ENCODE data around the gene PCDH18.

PCDH18 gene, protein sequence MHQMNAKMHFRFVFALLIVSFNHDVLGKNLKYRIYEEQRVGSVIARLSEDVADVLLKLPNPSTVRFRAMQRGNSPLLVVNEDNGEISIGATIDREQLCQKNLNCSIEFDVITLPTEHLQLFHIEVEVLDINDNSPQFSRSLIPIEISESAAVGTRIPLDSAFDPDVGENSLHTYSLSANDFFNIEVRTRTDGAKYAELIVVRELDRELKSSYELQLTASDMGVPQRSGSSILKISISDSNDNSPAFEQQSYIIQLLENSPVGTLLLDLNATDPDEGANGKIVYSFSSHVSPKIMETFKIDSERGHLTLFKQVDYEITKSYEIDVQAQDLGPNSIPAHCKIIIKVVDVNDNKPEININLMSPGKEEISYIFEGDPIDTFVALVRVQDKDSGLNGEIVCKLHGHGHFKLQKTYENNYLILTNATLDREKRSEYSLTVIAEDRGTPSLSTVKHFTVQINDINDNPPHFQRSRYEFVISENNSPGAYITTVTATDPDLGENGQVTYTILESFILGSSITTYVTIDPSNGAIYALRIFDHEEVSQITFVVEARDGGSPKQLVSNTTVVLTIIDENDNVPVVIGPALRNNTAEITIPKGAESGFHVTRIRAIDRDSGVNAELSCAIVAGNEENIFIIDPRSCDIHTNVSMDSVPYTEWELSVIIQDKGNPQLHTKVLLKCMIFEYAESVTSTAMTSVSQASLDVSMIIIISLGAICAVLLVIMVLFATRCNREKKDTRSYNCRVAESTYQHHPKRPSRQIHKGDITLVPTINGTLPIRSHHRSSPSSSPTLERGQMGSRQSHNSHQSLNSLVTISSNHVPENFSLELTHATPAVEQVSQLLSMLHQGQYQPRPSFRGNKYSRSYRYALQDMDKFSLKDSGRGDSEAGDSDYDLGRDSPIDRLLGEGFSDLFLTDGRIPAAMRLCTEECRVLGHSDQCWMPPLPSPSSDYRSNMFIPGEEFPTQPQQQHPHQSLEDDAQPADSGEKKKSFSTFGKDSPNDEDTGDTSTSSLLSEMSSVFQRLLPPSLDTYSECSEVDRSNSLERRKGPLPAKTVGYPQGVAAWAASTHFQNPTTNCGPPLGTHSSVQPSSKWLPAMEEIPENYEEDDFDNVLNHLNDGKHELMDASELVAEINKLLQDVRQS

DNA sequence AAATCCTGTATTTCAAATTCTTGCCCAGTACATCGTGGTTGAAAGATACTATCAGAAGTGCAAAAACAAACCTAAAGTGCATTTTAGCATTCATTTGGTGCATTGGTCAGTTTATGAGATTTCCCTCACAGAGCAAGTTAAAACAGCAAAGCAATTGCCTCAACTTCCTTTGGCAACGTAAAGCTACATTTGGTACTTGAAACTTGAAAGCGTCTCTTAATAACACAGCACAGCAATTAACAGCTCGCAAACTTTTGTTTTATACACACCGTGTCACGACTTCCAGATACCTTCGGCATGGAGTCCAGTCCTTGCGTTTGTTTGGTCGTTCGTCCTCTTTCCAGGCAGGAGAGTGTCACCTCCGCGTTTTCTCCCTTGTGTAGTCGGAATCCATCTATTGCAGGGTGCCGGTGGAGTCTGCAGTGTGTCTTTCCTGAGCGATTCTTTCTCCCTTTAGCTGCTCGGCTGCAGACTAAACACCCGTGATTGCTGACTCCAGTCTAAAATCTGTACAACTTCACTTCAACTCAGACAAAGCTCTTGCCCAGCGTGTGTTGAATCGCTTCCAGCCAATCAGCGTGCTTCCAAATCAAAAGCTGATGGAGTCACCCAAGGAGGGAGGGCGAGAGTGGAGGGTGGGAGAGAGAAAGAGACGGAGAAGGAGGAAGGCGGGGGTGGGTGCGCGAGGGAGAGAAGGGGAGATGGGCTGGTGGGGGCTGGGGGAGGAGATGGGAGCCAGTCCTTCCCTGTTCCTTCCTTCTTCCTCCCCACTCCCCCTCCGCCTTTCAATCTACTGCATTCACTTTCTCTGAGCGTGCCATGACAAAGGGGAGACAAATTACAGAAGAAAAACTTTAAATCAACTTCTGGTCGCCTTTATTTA is at the start of gene PCDH18:
Gene PCDH18 (minus strand): TSS at position 509 of the 883 bp plus-strand sequence. CDS start 406 bp downstream, at position 103.
- Histone ChIP-seq H3K27ac (peak within 1 kb of the TSS; percentile 36), H3K9me3 (ENCODE audit: control insufficient read depth, low read length) (no peaks in the 10 kb centered on the region), H3K27me3 (ENCODE audit: control insufficient read depth, insufficient read depth, low read length) (no peaks in the 10 kb centered on the region), H3K36me3 (ENCODE audit: control insufficient read depth, insufficient read depth, low read length) (no peaks in the 10 kb centered on the region), H3K4me1 (no peaks in the 10 kb centered on the region), H3K4me2 (ENCODE audit: low read length) (peak within 1 kb of the TSS; percentile 45), H2AFZ (peak within 1 kb of the TSS; percentile 66), H3K9ac (no peak within 1 kb of the TSS), H3K4me3 (ENCODE audit: low read depth, low read length) (peak within 1 kb of the TSS; percentile 47), H3K79me2 (no peaks in the 10 kb centered on the region)
- TF ChIP-seq, protein P1, sequence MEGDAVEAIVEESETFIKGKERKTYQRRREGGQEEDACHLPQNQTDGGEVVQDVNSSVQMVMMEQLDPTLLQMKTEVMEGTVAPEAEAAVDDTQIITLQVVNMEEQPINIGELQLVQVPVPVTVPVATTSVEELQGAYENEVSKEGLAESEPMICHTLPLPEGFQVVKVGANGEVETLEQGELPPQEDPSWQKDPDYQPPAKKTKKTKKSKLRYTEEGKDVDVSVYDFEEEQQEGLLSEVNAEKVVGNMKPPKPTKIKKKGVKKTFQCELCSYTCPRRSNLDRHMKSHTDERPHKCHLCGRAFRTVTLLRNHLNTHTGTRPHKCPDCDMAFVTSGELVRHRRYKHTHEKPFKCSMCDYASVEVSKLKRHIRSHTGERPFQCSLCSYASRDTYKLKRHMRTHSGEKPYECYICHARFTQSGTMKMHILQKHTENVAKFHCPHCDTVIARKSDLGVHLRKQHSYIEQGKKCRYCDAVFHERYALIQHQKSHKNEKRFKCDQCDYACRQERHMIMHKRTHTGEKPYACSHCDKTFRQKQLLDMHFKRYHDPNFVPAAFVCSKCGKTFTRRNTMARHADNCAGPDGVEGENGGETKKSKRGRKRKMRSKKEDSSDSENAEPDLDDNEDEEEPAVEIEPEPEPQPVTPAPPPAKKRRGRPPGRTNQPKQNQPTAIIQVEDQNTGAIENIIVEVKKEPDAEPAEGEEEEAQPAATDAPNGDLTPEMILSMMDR (IDR thresholded peaks at IDR 0.05) = no peak

DNA sequence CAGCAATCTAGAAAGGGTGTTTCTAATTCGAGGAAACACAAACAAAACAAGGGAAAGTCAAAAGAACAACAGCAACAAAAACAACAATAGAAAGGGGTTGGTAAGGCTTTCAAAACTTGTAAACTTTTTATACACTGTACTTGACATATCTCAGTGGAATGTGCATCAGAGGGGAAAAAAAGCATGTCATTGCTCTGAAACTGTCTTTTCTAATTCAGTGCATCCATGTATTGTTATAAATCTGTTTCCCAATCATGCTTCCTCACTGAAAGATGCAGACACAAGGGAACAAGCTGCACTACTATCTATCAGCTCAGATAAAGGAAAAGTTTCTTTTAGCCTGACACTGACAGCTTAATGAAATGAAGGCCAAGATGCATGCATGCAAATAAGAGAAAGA is 44.2 kb upstream of the PCDH18 start:
- TF ChIP-seq, protein P1 (IDR thresholded peaks at IDR 0.05) = no peak
- H3K27ac ChIP-seq = no peak overlapping the region
- no peaks in the 10 kb centered on the region for H3K9me3 ChIP-seq (ENCODE audit: control insufficient read depth, low read length)
- no peaks in the 10 kb centered on the region for H3K27me3 ChIP-seq (ENCODE audit: control insufficient read depth, insufficient read depth, low read length)
- H3K79me2 ChIP-seq = no peaks in the 10 kb centered on the region
- no peaks in the 10 kb centered on the region for H3K36me3 ChIP-seq (ENCODE audit: control insufficient read depth, insufficient read depth, low read length)
- no peak overlapping the region for H3K9ac ChIP-seq
- no peaks in the 10 kb centered on the region for H3K4me1 ChIP-seq
- H3K4me2 ChIP-seq (ENCODE audit: low read length) = no peak overlapping the region
- no peak overlapping the region for H2AFZ ChIP-seq
- no peak overlapping the region for H3K4me3 ChIP-seq (ENCODE audit: low read depth, low read length)

DNA sequence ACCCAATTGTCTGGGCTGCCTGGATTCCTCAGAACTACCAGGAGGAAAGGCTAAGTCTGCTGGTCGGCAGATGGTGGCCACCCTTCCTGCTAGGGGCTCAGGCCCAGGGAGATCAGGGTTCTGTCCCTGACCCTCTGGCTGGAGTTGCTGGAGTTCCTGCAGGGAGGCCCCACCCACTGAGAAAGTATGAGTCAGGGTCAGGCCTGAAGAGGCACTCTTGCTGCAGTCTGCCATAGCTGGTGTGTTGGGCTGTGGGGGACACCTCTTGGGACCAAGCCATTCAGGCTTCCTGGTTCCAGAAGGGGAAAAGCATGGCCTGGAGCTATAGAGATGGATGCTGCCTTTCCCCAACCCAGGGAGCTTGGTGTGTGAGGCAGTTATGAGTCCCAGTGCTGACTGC is 40.4 kb upstream of the PCDH18 start:
- Histone ChIP-seq H3K27ac (no peak overlapping the region), H3K9me3 (ENCODE audit: control insufficient read depth, low read length) (no peaks in the 10 kb centered on the region), H2AFZ (no peak overlapping the region), H3K4me3 (ENCODE audit: low read depth, low read length) (no peak overlapping the region), H3K9ac (no peak overlapping the region), H3K4me1 (no peaks in the 10 kb centered on the region), H3K79me2 (no peaks in the 10 kb centered on the region), H3K4me2 (ENCODE audit: low read length) (no peak overlapping the region), H3K36me3 (ENCODE audit: control insufficient read depth, insufficient read depth, low read length) (no peaks in the 10 kb centered on the region), H3K27me3 (ENCODE audit: control insufficient read depth, insufficient read depth, low read length) (no peaks in the 10 kb centered on the region)
- TF ChIP-seq, protein P1 (IDR thresholded peaks at IDR 0.05) = no peak

DNA sequence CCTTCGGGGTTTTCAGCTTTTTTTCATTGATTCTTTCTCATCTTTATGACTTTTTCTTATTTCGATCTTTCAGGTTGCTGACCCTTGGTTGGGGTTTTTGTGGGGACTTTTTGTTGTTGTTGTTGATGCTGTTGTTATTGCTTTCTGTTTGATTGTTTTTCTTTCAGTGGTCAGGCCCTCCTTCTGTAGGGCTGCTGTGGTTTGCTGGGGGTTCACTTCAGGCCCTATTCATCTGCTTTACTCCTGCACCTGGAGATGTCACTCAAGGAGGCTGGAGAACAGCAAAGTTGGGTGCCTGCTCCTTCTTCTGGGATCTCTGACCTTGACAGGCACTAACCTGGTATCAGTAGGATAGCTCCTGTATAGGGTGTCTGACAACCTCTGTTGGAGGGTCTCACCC is 39.9 kb upstream of the PCDH18 start:
- Histone ChIP-seq H3K27me3 (ENCODE audit: control insufficient read depth, insufficient read depth, low read length) (no peaks in the 10 kb centered on the region), H3K9me3 (ENCODE audit: control insufficient read depth, low read length) (no peaks in the 10 kb centered on the region), H2AFZ (no peak overlapping the region), H3K4me2 (ENCODE audit: low read length) (no peak overlapping the region), H3K36me3 (ENCODE audit: control insufficient read depth, insufficient read depth, low read length) (no peaks in the 10 kb centered on the region), H3K79me2 (no peaks in the 10 kb centered on the region), H3K9ac (no peak overlapping the region), H3K27ac (no peak overlapping the region), H3K4me3 (ENCODE audit: low read depth, low read length) (no peak overlapping the region), H3K4me1 (no peaks in the 10 kb centered on the region)
- TF ChIP-seq, protein P1 (IDR thresholded peaks at IDR 0.05) = no peak

All from parathyroid adenoma (tissue), 2 donors.